H1 (cell line): ENCODE results near the gene TUT7.

ENCODE experiments used
- EZH2 ChIP-seq: fragments of 200-600 bp; sonication (generic); IDR thresholded peaks from 2 replicates; pipeline ENCODE4 v1.7.1; 2012; ENCODE audit warnings: low read depth, mild to moderate bottlenecking, moderate library complexity, low read length, inconsistent platforms; ENCODE audit not compliant: severe bottlenecking
- GABPA ChIP-seq: IDR thresholded peaks from 2 replicates; pipeline ENCODE4 v1.6.1; 2011; ENCODE audit warnings: mild to moderate bottlenecking, low read length, moderate library complexity, borderline replicate concordance; ENCODE audit not compliant: insufficient read depth
- MAFK ChIP-seq: IDR thresholded peaks from 2 replicates; pipeline ENCODE4 v1.6.1; 2012; ENCODE audit warnings: low read depth, mild to moderate bottlenecking, improper control_type of control experiment, low read length
- POLR2A ChIP-seq, 2 experiments: IDR thresholded peaks; 1 replicate in 1 of 2; 2 replicates in 1 of 2; pipeline ENCODE4 v1.6.1; 2011; ENCODE audit warnings: low read depth in 2 of 2, low read length in 2 of 2, mild to moderate bottlenecking in 2 of 2; ENCODE audit errors: control extremely low read depth in 1 of 2
- SRF ChIP-seq: IDR thresholded peaks from 2 replicates; pipeline ENCODE4 v1.6.1; 2011; ENCODE audit warnings: mild to moderate bottlenecking, low read depth, low read length, moderate library complexity
- TAF1 ChIP-seq: IDR thresholded peaks from 2 replicates; pipeline ENCODE4 v1.6.1; 2011; ENCODE audit warnings: mild to moderate bottlenecking, low read depth, low read length
- TF ChIP-seq, protein P1 (sequence below), 3 experiments: IDR thresholded peaks; 1 replicate in 2 of 3; 2 replicates in 1 of 3; pipeline versions ENCODE4 v1.5.1 to v1.6.1; 2011; ENCODE audit warnings: low read length in 3 of 3, mild to moderate bottlenecking in 3 of 3, inconsistent platforms in 2 of 3, low read depth in 1 of 3, moderate library complexity in 1 of 3; ENCODE audit not compliant: insufficient read depth in 1 of 3; ENCODE audit errors: control extremely low read depth in 1 of 3

DNA sequence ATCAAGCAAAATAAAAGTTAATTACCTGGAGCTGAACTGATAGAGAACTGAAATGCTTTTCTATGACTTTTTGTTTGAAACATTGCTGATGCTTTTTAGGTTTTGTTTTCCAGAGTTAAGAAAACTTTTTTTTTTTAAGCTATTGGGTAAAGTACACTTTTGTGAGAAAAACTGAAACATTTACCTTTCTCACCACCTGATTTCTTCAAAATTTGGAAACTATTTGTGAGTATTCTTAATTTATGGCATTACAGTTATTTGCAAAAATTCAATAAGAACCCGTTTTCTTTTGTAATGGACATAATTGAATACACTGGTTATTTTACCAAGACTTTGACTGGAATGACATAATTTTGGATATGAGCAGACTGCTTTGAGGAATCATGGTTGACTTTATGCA is 101.3 kb downstream of the TUT7 start:
- no peak for TF ChIP-seq EZH2
- TF ChIP-seq GABPA, result no peak
- TF ChIP-seq, protein P1, sequence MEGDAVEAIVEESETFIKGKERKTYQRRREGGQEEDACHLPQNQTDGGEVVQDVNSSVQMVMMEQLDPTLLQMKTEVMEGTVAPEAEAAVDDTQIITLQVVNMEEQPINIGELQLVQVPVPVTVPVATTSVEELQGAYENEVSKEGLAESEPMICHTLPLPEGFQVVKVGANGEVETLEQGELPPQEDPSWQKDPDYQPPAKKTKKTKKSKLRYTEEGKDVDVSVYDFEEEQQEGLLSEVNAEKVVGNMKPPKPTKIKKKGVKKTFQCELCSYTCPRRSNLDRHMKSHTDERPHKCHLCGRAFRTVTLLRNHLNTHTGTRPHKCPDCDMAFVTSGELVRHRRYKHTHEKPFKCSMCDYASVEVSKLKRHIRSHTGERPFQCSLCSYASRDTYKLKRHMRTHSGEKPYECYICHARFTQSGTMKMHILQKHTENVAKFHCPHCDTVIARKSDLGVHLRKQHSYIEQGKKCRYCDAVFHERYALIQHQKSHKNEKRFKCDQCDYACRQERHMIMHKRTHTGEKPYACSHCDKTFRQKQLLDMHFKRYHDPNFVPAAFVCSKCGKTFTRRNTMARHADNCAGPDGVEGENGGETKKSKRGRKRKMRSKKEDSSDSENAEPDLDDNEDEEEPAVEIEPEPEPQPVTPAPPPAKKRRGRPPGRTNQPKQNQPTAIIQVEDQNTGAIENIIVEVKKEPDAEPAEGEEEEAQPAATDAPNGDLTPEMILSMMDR (IDR thresholded peaks at IDR 0.05; ENCODE audit: control extremely low read depth in 1 of 3, insufficient read depth in 1 of 3, low read depth in 1 of 3, low read length in 3 of 3), result no peak
- no peak for TF ChIP-seq SRF
- no peak for TF ChIP-seq POLR2A (IDR thresholded peaks at IDR 0.05; ENCODE audit: control extremely low read depth in 1 of 2, low read depth in 2 of 2, low read length in 2 of 2)
- no peak for TF ChIP-seq TAF1
- no peak for TF ChIP-seq MAFK
